HEK293 (cell line): ENCODE data around the gene RSPO4.

ENCODE experiments used
- CTCF ChIP-seq: fragments of 450-650 bp; formaldehyde crosslinking; IDR thresholded peaks from 2 replicates; pipeline ENCODE4 v1.5.1; 2016; ENCODE audit warnings: missing biosample characterization, missing genetic modification characterization
- RBAK ChIP-seq: fragments of 450-650 bp; formaldehyde crosslinking; IDR thresholded peaks from 2 replicates; pipeline ENCODE4 v1.5.1; 2016; ENCODE audit warnings: missing biosample characterization, missing genetic modification characterization
- ZBTB7A ChIP-seq: fragments of 450-650 bp; formaldehyde crosslinking; IDR thresholded peaks from 2 replicates; pipeline ENCODE4 v1.5.1; 2016; ENCODE audit warnings: low read depth, missing biosample characterization, missing genetic modification characterization
- ZNF274 ChIP-seq, 2 experiments: fragments of 200-500 bp in 1 of 2; fragments of 450-650 bp in 1 of 2; sonication (Bioruptor generic) in 1 of 2; formaldehyde crosslinking in 1 of 2; IDR thresholded peaks; 2 replicates each; pipeline versions ENCODE4 v1.5.1 to v1.6.1; 2014 to 2016; ENCODE audit warnings: borderline replicate concordance in 1 of 2, inconsistent platforms in 1 of 2, low read length in 1 of 2, missing biosample characterization in 1 of 2, missing genetic modification characterization in 1 of 2

GRCh38 chr20:910870-911770, 91.0 kb downstream of the RSPO4 start:
- TF ChIP-seq ZNF274 (IDR thresholded peaks at IDR 0.05; ENCODE audit: low read length), result no peak
- no peak for TF ChIP-seq ZNF274 (tag by site-specific recombination; IDR thresholded peaks at IDR 0.05; ENCODE audit: borderline replicate concordance)
- TF ChIP-seq RBAK (tag by site-specific recombination), result no peak
- no peak for TF ChIP-seq CTCF
- no peak for TF ChIP-seq ZBTB7A (tag by site-specific recombination)
